ENCODE measurements around the gene ZNF81.

Gene ZNF81

GRCh38 chrX:47808904-47809788, 27.6 kb upstream of the ZNF81 start:
- TF ChIP-seq GLIS3 (CRISPR knock-in tag; IDR thresholded peaks at IDR 0.05) (no peak), CREB5 (CRISPR knock-in tag; IDR thresholded peaks at IDR 0.05; ENCODE audit: low read depth) (no peak), ZNF8 (CRISPR knock-in tag; IDR thresholded peaks at IDR 0.05) (no peak), TCF4 (CRISPR knock-in tag; IDR thresholded peaks at IDR 0.05; ENCODE audit: borderline replicate concordance) (no peak), OSR1 (CRISPR knock-in tag; IDR thresholded peaks at IDR 0.05) (no peak), ZNF70 (CRISPR knock-in tag; IDR thresholded peaks at IDR 0.05) (no peak), ZC3H10 (CRISPR knock-in tag; IDR thresholded peaks at IDR 0.05) (no peak), PPARA (CRISPR knock-in tag; IDR thresholded peaks at IDR 0.05; ENCODE audit: borderline replicate concordance) (no peak), ISL1 (CRISPR knock-in tag; IDR thresholded peaks at IDR 0.05) (no peak), TSHZ2 (CRISPR knock-in tag; IDR thresholded peaks at IDR 0.05) (no peak), CSDC2 (CRISPR knock-in tag; IDR thresholded peaks at IDR 0.05) (no peak), RARB (CRISPR knock-in tag; IDR thresholded peaks at IDR 0.05) (no peak), SNAI2 (CRISPR knock-in tag; IDR thresholded peaks at IDR 0.05) (no peak), TOX (CRISPR knock-in tag; IDR thresholded peaks at IDR 0.05; ENCODE audit: borderline replicate concordance) (no peak)
- TF ChIP-seq, protein P1, sequence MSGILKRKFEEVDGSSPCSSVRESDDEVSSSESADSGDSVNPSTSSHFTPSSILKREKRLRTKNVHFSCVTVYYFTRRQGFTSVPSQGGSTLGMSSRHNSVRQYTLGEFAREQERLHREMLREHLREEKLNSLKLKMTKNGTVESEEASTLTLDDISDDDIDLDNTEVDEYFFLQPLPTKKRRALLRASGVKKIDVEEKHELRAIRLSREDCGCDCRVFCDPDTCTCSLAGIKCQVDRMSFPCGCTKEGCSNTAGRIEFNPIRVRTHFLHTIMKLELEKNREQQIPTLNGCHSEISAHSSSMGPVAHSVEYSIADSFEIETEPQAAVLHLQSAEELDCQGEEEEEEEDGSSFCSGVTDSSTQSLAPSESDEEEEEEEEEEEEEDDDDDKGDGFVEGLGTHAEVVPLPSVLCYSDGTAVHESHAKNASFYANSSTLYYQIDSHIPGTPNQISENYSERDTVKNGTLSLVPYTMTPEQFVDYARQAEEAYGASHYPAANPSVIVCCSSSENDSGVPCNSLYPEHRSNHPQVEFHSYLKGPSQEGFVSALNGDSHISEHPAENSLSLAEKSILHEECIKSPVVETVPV (CRISPR knock-in tag; IDR thresholded peaks at IDR 0.05), result no peak
- no peak for ATAC-seq

DNA sequence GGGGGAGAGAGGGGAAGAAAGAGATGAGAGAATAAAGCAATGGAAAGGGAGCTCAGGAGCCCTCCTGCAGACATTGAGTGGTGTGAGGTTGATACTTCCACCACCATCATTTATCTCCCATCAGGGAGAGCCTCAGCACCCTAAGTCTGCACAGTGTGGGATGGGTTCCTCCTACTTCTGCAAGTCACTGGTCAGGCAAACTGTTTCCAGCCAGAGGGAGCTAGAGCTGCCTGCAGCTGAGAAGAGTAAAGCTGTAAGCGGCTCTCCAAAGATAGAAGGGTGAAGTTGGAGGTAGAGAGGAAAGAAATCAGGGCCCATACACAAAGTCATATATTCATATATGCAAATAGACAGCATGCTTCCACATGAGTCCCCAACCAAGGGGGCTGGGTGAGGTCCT, 21.9 kb upstream of the ZNF81 start:
- no peak for TF ChIP-seq OSR1 (CRISPR knock-in tag; IDR thresholded peaks at IDR 0.05)
- TF ChIP-seq ZNF565 (CRISPR knock-in tag; conservative IDR thresholded peaks at IDR 0.05; ENCODE audit: low read depth), result no peak

DNA sequence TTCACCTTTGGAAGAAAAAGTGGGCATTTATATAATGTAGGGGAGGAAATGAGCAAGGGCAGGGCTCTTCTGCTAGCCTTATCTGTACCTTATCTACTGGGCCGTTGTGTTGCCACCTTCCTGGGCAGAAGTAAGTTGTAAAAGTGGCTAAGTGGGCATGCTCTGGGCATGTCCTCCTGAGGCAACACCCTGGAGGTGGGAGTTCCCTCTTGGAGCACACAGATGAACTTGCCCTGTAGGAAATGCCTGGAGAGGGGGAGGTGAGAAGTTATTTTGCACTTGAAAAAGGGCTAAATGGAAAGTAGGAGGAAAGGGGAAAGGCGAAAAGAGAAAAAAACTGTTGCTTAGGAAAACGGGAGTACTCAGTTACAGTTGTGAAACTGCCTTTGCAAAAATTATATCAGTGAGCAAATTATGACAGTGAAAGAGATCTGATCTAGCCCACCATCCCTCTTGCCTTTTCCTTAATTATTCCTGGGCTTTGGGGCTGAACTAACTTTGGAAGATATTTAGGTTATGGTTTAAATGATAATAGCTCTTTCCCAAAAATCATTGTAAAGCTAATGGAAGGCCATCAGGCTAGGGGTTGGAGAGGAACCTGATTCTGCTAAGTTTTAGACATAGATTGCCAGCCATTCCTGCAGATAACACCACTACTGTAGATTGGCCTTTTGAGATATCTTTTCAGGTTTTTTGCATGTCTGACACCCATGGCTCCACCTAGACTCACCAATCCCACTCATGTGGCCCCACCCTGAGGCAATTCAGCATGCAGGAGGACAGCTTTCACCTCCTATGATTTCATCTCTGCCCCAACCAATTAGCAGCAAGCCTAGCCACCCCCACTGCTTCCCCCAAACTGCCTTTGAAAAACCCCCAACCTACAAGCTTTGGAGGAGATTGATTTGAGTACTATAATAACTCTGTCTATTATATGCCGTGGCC, 20.5 kb upstream of the ZNF81 start:
- TF ChIP-seq BACH2 (CRISPR knock-in tag; IDR thresholded peaks at IDR 0.05; ENCODE audit: borderline replicate concordance), result no peak
- TF ChIP-seq ESRRG (CRISPR knock-in tag; IDR thresholded peaks at IDR 0.05), result no peak
- no peak for TF ChIP-seq RARB (CRISPR knock-in tag; IDR thresholded peaks at IDR 0.05)
- no peak for TF ChIP-seq ZNF8 (CRISPR knock-in tag; IDR thresholded peaks at IDR 0.05)
- no peak for TF ChIP-seq SNAI2 (CRISPR knock-in tag; IDR thresholded peaks at IDR 0.05)
- TF ChIP-seq ZNF70 (CRISPR knock-in tag; IDR thresholded peaks at IDR 0.05), result no peak
- TF ChIP-seq ARNTL (CRISPR knock-in tag; IDR thresholded peaks at IDR 0.05; ENCODE audit: borderline replicate concordance, low read depth), result no peak
- no peak for TF ChIP-seq ZC3H10 (CRISPR knock-in tag; IDR thresholded peaks at IDR 0.05)
- ATAC-seq, result peak; percentile 26; the same call in 1 of the 3 replicates

More for the DNA sequence above, 21.9 kb upstream of the ZNF81 start:
- ATAC-seq, result peak; percentile 44; the same call in 1 of the 3 replicates

DNA sequence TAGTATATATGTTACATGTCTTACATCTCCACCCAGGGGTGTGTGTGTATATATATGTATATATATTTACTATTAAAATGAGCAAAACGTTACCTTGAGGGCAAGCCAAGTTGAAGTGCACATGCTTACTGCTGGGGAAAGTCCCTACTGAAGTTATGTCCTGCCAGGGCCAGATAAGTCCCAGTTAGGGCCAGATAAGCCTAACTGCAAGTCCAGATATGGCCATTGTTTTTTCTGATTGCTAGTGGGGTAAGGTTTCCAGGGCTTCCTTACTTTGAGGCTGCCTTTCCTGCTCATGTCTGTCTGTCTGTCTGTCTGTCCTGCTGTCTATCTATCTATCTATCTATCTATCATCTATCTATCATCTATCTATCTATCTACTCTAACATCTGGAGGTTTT, 19.3 kb upstream of the ZNF81 start:
- TF ChIP-seq, protein P2, sequence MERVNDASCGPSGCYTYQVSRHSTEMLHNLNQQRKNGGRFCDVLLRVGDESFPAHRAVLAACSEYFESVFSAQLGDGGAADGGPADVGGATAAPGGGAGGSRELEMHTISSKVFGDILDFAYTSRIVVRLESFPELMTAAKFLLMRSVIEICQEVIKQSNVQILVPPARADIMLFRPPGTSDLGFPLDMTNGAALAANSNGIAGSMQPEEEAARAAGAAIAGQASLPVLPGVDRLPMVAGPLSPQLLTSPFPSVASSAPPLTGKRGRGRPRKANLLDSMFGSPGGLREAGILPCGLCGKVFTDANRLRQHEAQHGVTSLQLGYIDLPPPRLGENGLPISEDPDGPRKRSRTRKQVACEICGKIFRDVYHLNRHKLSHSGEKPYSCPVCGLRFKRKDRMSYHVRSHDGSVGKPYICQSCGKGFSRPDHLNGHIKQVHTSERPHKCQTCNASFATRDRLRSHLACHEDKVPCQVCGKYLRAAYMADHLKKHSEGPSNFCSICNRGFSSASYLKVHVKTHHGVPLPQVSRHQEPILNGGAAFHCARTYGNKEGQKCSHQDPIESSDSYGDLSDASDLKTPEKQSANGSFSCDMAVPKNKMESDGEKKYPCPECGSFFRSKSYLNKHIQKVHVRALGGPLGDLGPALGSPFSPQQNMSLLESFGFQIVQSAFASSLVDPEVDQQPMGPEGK (CRISPR knock-in tag; IDR thresholded peaks at IDR 0.05; ENCODE audit: borderline replicate concordance), result no peak
- TF ChIP-seq TOX (CRISPR knock-in tag; IDR thresholded peaks at IDR 0.05; ENCODE audit: borderline replicate concordance), result no peak
- no peak for TF ChIP-seq ZNF70 (CRISPR knock-in tag; IDR thresholded peaks at IDR 0.05)
- TF ChIP-seq ZNF565 (CRISPR knock-in tag; conservative IDR thresholded peaks at IDR 0.05; ENCODE audit: low read depth), result no peak
- TF ChIP-seq ARNTL (CRISPR knock-in tag; IDR thresholded peaks at IDR 0.05; ENCODE audit: borderline replicate concordance, low read depth), result no peak
- TF ChIP-seq, protein P3, sequence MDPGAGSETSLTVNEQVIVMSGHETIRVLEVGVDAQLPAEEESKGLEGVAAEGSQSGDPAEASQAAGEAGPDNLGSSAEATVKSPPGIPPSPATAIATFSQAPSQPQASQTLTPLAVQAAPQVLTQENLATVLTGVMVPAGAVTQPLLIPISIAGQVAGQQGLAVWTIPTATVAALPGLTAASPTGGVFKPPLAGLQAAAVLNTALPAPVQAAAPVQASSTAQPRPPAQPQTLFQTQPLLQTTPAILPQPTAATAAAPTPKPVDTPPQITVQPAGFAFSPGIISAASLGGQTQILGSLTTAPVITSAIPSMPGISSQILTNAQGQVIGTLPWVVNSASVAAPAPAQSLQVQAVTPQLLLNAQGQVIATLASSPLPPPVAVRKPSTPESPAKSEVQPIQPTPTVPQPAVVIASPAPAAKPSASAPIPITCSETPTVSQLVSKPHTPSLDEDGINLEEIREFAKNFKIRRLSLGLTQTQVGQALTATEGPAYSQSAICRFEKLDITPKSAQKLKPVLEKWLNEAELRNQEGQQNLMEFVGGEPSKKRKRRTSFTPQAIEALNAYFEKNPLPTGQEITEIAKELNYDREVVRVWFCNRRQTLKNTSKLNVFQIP (CRISPR knock-in tag; IDR thresholded peaks at IDR 0.05; ENCODE audit: borderline replicate concordance, low read depth), result no peak
- no peak for TF ChIP-seq ZFP3 (CRISPR knock-in tag; IDR thresholded peaks at IDR 0.05)
- no peak for TF ChIP-seq CSDC2 (CRISPR knock-in tag; IDR thresholded peaks at IDR 0.05)
- TF ChIP-seq ZFP30 (CRISPR knock-in tag; IDR thresholded peaks at IDR 0.05), result no peak
- no peak for TF ChIP-seq PPARA (CRISPR knock-in tag; IDR thresholded peaks at IDR 0.05; ENCODE audit: borderline replicate concordance)
- TF ChIP-seq OSR1 (CRISPR knock-in tag; IDR thresholded peaks at IDR 0.05), result no peak
- TF ChIP-seq TCF4 (CRISPR knock-in tag; IDR thresholded peaks at IDR 0.05; ENCODE audit: borderline replicate concordance), result no peak
- no peak for ATAC-seq
